HepG2 (cell line): ENCODE data around the gene TMEM200A. TPM values are rescaled to one million over a fixed set of nuclear protein-coding genes. Genes with fewer than 3 reads are reported as not detected.

Experiments used
- ATAC-seq: fragments of 200-7000 bp; cut with Tn5 transposase; 3 replicates; pipeline ENCODE4 v1.9.1; 2020; ENCODE audit warnings: mild to moderate bottlenecking, moderate library complexity
- BruUV-seq: library from RNA; stranded (reverse); fragments of 400-500 nt; replicated peaks from 2 replicates; lab custom pipeline; 2021; lab: Mats Ljungman, UMichigan
- CTCF ChIA-PET: fragments of 300-600 bp; formaldehyde crosslinking; extraction: SDS; loops from one replicate; lab custom pipeline; 2021; ENCODE audit warnings: low total read pairs, inconsistent platforms, low intra/inter-chr PET ratio; lab: Yijun Ruan, JAX
- POLR2A ChIA-PET: fragments of 350-600 bp; sonication (Branson Sonifier 250); formaldehyde crosslinking; loops from one replicate; lab custom pipeline; 2020; ENCODE audit warnings: antibody characterized with exemption, inconsistent platforms; lab: Yijun Ruan, JAX
- DNase-seq: peaks from one replicate; pipeline ENCODE4 v3.0.0-alpha.2; 2015; ENCODE audit warnings: low spot score
- FAIRE-seq: peaks from 3 replicates; lab custom pipeline; 2011; peaks lifted over from hg19 to GRCh38; lab: Jason Lieb, UNC
- H2AFZ ChIP-seq: one replicate; pipeline ENCODE4 v1.6.1; 2011; ENCODE audit warnings: low read length, inconsistent platforms
- H3K27ac ChIP-seq: fragments of 300-600 bp; 3 replicates; pipeline ENCODE4 v1.8.0; 2011; ENCODE audit warnings: mixed run types, mild to moderate bottlenecking, mixed read lengths, low read length, inconsistent platforms; ENCODE audit not compliant: insufficient read depth; ENCODE audit errors: extremely low read length
- H3K27me3 ChIP-seq, 2 experiments: fragments of 200-600 bp in 1 of 2; 2 replicates in 1 of 2; 3 replicates in 1 of 2; pipeline versions ENCODE4 v1.6.0 to v1.8.0; 2011; ENCODE audit warnings: low read length in 2 of 2, mild to moderate bottlenecking in 2 of 2, moderate library complexity in 2 of 2, inconsistent platforms in 1 of 2; ENCODE audit not compliant: insufficient read depth in 2 of 2, control insufficient read depth in 1 of 2
- H3K36me3 ChIP-seq, 2 experiments: fragments of 200-600 bp in 1 of 2; replicated peaks in 1 of 2; 2 replicates in 1 of 2; 3 replicates in 1 of 2; pipeline versions ENCODE4 v1.5.1 to v1.8.0; 2011; ENCODE audit warnings: low read length in 2 of 2, inconsistent platforms in 1 of 2; ENCODE audit not compliant: insufficient read depth in 2 of 2, control insufficient read depth in 1 of 2
- H3K4me1 ChIP-seq: 2 replicates; pipeline ENCODE4 v1.5.1; 2012; ENCODE audit warnings: low read length, inconsistent platforms; ENCODE audit not compliant: insufficient read depth
- H3K4me2 ChIP-seq: 2 replicates; pipeline ENCODE4 v1.6.0; 2011; ENCODE audit warnings: low read depth, low read length, inconsistent platforms
- H3K4me3 ChIP-seq, 3 experiments: fragments of 200-600 bp in 1 of 3; sonication (generic), shearing (Covaris generic) in 1 of 3; replicated peaks in 1 of 3; 2 replicates each; pipeline ENCODE4 v1.5.1; 2011 to 2016; ENCODE audit warnings: low read length in 3 of 3, inconsistent platforms in 2 of 3, low read depth in 2 of 3, mild to moderate bottlenecking in 2 of 3, control low read depth in 1 of 3, mixed read lengths in 1 of 3; ENCODE audit not compliant: insufficient read depth in 1 of 3
- H3K79me2 ChIP-seq: one replicate; pipeline ENCODE4 v1.6.1; 2011; ENCODE audit warnings: low read length, inconsistent platforms; ENCODE audit not compliant: insufficient read depth
- H3K9ac ChIP-seq: 2 replicates; pipeline ENCODE4 v1.6.0; 2011; ENCODE audit warnings: mild to moderate bottlenecking, low read depth, low read length, inconsistent platforms; ENCODE audit not compliant: insufficient read depth
- H3K9me3 ChIP-seq: 2 replicates; pipeline ENCODE4 v1.5.1; 2012; ENCODE audit warnings: mild to moderate bottlenecking, low read length
- H4K20me1 ChIP-seq: 2 replicates; pipeline ENCODE4 v1.6.0; 2011; ENCODE audit warnings: inconsistent platforms, mild to moderate bottlenecking, low read length, moderate library complexity; ENCODE audit not compliant: insufficient read depth
- EED ChIP-seq: sonication (generic); formaldehyde crosslinking; IDR thresholded peaks from 2 replicates; pipeline ENCODE4 v1.5.0; 2020; ENCODE audit warnings: mild to moderate bottlenecking, missing genetic modification reagents
- HIVEP1 ChIP-seq: sonication (generic); formaldehyde crosslinking; IDR thresholded peaks from 2 replicates; pipeline ENCODE4 v1.4.0; 2020; ENCODE audit warnings: mild to moderate bottlenecking, missing genetic modification reagents
- IRF2 ChIP-seq: IDR thresholded peaks from 2 replicates; pipeline ENCODE4 v1.6.1; 2018; ENCODE audit warnings: missing genetic modification reagents, missing compliant biosample characterization
- KDM2A ChIP-seq: sonication (generic); formaldehyde crosslinking; IDR thresholded peaks from 2 replicates; pipeline ENCODE4 v1.4.0; 2020; ENCODE audit warnings: low read depth, missing genetic modification reagents, borderline replicate concordance
- MIER3 ChIP-seq: IDR thresholded peaks from 2 replicates; pipeline ENCODE4 v1.6.1; 2016; ENCODE audit warnings: missing compliant biosample characterization, borderline replicate concordance
- NR2F2 ChIP-seq: IDR thresholded peaks from 2 replicates; pipeline ENCODE4 v1.6.1; 2012; ENCODE audit warnings: low read depth, inconsistent platforms, borderline replicate concordance
- RFX5 ChIP-seq: IDR thresholded peaks from 2 replicates; pipeline ENCODE4 v1.6.1; 2011; ENCODE audit warnings: low read depth, low read length, improper control_type of control experiment
- RNF2 ChIP-seq: fragments of 450-650 bp; conservative IDR thresholded peaks from 2 replicates; pipeline ENCODE4 v1.6.1; 2016; ENCODE audit warnings: low read depth
- ZFP36L1 ChIP-seq: sonication (generic); formaldehyde crosslinking; IDR thresholded peaks from 2 replicates; pipeline ENCODE4 v1.8.0; 2022; ENCODE audit warnings: mild to moderate bottlenecking, missing genetic modification reagents, moderate library complexity
- whole genome bisulfite sequencing: methylation state at CpG from one replicate; pipeline ENCODE4 v1.1.6; 2017; ENCODE audit warnings: low lambda C conversion rate; 5-methylcytosine and 5-hydroxymethylcytosine counted together
- in situ Hi-C: cut with HindIII; loops from 2 replicates; pipeline ENCODE4 v1.10.0; 2017; ENCODE audit warnings: low pct_unique_long_range_greater_than_20kb; ENCODE audit not compliant: extremely low pct_ligation_motif_present
- intact Hi-C: fragments of 100-400 bp; cut with micrococcal nuclease; formaldehyde crosslinking; loops from one replicate; pipeline ENCODE4 v1.10.0; 2022; ENCODE audit not compliant: unreplicated experiment
- polyA plus RNA-seq, 8 experiments: library from polyadenylated mRNA; depleted of rRNA in 3 of 8; stranded (reverse) in 7 of 8; unstranded in 1 of 8; fragments of >200 nt; fragmentation: Illumina TruSeq in 4 of 8; extraction: Trizol in 4 of 8; gene quantifications; 2 replicates each; pipeline versions ENCODE4 v1.2.1 to v1.2.3, GENCODE V29; 2011 to 2016; ENCODE audit warnings: low read depth in 4 of 8, missing spikeins in 1 of 8, mixed read lengths in 1 of 8; ENCODE audit not compliant: insufficient read depth in 1 of 8
- total RNA-seq, 5 experiments: library from RNA; depleted of rRNA; stranded (reverse); fragments of >200 nt; fragmentation: Illumina TruSeq; extraction: Trizol; gene quantifications; 2 replicates each; pipeline ENCODE4 v1.2.3, GENCODE V29; 2016; ENCODE audit warnings: low read depth in 1 of 5
- TF ChIP-seq, protein P1 (sequence below): sonication (generic); formaldehyde crosslinking; IDR thresholded peaks from 2 replicates; pipeline ENCODE4 v1.4.0; 2020; ENCODE audit warnings: missing genetic modification reagents, borderline replicate concordance
- TF ChIP-seq, protein P2 (sequence below): sonication (generic); formaldehyde crosslinking; IDR thresholded peaks from 2 replicates; pipeline ENCODE4 v1.4.0; 2020; ENCODE audit warnings: missing genetic modification reagents
- TF ChIP-seq, protein P3 (sequence below): sonication (generic); formaldehyde crosslinking; IDR thresholded peaks from 2 replicates; pipeline ENCODE4 v1.5.1; 2020; ENCODE audit warnings: mild to moderate bottlenecking, missing genetic modification reagents, moderate library complexity

TMEM200A gene
- total and polyA plus RNA-seq, 2 of the 13 experiments (the other 11 are each of a cell fraction or from before 2014, with no cell fraction given): 0.34 TPM; not detected in 1

DNA sequence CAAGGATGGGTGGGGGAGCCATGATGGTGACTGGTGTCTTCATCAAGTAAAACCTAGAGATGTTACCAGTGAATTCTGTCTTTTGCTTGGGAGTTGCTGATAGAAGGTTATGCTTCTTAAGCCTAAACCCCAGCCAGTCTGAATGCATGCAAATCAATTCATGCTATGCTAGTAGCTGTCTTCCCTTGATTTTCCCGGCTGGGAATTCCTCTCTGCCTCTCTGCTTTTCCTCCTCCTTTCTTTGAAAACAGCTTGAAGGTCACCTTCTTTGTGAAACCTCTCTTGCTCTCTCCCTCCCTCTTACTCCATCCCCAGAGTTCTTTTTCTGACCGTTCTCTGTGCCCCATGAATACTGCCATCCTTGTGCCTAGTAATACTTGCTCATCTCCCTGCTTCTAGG, 58.9 kb downstream of the TMEM200A start:
- CTCF ChIA-PET: no interaction called here
- Histone ChIP-seq H3K4me1 (no peaks in the 10 kb centered on the region), H3K79me2 (no peaks in the 10 kb centered on the region), H3K9ac (no peak overlapping the region), H2AFZ (no peak overlapping the region), H3K27ac (no peak overlapping the region), H4K20me1 (no peaks in the 10 kb centered on the region), H3K9me3 (no peaks in the 10 kb centered on the region), H3K27me3 (no peaks in the 10 kb centered on the region), H3K4me2 (no peak overlapping the region), H3K36me3 (no peaks in the 10 kb centered on the region), H3K4me3 (no peak overlapping the region)
- ATAC-seq: no peak
- TF ChIP-seq, protein P1, sequence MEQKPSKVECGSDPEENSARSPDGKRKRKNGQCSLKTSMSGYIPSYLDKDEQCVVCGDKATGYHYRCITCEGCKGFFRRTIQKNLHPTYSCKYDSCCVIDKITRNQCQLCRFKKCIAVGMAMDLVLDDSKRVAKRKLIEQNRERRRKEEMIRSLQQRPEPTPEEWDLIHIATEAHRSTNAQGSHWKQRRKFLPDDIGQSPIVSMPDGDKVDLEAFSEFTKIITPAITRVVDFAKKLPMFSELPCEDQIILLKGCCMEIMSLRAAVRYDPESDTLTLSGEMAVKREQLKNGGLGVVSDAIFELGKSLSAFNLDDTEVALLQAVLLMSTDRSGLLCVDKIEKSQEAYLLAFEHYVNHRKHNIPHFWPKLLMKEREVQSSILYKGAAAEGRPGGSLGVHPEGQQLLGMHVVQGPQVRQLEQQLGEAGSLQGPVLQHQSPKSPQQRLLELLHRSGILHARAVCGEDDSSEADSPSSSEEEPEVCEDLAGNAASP (CRISPR knock-in tag): no peak
- TF ChIP-seq IRF2 (CRISPR knock-in tag): no peak
- BruUV-seq: no TSS peak
- POLR2A ChIA-PET: no interaction called here
- no peak for DNase-seq
- WGBS: 33% methylated on average over 2 of the region's 2 CpGs
- in situ Hi-C loops (no loop called here), intact Hi-C loops (no loop called here)
- FAIRE-seq: no peak

DNA sequence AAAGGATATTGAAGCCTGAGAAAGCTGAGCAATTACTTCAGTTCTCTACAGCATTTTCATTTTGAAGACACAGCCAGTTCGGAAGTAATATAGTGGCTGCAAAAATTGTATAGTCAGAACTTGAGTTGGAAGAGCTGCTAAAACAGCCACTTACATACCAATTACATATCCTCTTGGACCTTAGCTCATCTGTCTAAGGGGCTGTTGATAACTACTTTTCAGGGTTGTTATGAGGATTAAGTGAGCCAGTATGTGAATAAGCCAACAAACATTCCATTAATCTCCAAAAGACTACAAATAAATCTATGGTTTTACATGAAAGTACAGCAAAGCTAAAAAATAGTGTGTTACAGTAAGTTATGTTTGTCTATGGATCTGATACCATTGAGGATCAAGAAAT, 59.7 kb downstream of the TMEM200A start:
- TF ChIP-seq KDM2A (CRISPR knock-in tag) (no peak), MIER3 (CRISPR knock-in tag) (no peak), RNF2 (no peak), EED (CRISPR knock-in tag) (no peak), ZFP36L1 (no peak), NR2F2 (no peak), HIVEP1 (CRISPR knock-in tag) (no peak), RFX5 (no peak)
- TF ChIP-seq, protein P2, sequence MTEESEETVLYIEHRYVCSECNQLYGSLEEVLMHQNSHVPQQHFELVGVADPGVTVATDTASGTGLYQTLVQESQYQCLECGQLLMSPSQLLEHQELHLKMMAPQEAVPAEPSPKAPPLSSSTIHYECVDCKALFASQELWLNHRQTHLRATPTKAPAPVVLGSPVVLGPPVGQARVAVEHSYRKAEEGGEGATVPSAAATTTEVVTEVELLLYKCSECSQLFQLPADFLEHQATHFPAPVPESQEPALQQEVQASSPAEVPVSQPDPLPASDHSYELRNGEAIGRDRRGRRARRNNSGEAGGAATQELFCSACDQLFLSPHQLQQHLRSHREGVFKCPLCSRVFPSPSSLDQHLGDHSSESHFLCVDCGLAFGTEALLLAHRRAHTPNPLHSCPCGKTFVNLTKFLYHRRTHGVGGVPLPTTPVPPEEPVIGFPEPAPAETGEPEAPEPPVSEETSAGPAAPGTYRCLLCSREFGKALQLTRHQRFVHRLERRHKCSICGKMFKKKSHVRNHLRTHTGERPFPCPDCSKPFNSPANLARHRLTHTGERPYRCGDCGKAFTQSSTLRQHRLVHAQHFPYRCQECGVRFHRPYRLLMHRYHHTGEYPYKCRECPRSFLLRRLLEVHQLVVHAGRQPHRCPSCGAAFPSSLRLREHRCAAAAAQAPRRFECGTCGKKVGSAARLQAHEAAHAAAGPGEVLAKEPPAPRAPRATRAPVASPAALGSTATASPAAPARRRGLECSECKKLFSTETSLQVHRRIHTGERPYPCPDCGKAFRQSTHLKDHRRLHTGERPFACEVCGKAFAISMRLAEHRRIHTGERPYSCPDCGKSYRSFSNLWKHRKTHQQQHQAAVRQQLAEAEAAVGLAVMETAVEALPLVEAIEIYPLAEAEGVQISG (CRISPR knock-in tag): no peak
- TF ChIP-seq, protein P3, sequence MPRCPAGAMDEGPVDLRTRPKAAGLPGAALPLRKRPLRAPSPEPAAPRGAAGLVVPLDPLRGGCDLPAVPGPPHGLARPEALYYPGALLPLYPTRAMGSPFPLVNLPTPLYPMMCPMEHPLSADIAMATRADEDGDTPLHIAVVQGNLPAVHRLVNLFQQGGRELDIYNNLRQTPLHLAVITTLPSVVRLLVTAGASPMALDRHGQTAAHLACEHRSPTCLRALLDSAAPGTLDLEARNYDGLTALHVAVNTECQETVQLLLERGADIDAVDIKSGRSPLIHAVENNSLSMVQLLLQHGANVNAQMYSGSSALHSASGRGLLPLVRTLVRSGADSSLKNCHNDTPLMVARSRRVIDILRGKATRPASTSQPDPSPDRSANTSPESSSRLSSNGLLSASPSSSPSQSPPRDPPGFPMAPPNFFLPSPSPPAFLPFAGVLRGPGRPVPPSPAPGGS (CRISPR knock-in tag): no peak
- TF ChIP-seq, protein P1 (CRISPR knock-in tag): no peak
- no peak overlapping the region for H3K9ac ChIP-seq
- no peak overlapping the region for H3K4me3 ChIP-seq
- 65% methylated on average over 1 of the region's 1 CpG for whole genome bisulfite sequencing
- ChIA-PET CTCF (no interaction called here), POLR2A (no interaction called here)
- no peak for FAIRE-seq
- no peaks in the 10 kb centered on the region for H3K36me3 ChIP-seq
- no TSS peak for BruUV-seq
- no peak overlapping the region for H3K27ac ChIP-seq
- H3K79me2 ChIP-seq: no peaks in the 10 kb centered on the region
- no peaks in the 10 kb centered on the region for H3K9me3 ChIP-seq
- no peaks in the 10 kb centered on the region for H3K27me3 ChIP-seq
- ATAC-seq: no peak
- H4K20me1 ChIP-seq: no peaks in the 10 kb centered on the region
- no peak for DNase-seq
- intact Hi-C loops (no loop called here), in situ Hi-C loops (no loop called here)
- no peaks in the 10 kb centered on the region for H3K4me1 ChIP-seq
- no peak overlapping the region for H3K4me2 ChIP-seq
- no peak overlapping the region for H2AFZ ChIP-seq
